GM21360 (cell line): ENCODE data around the gene DTNBP1.
"Not testable (repeated sequence)": the region's sequence is repeated elsewhere in the genome, so short reads cannot be mapped to it uniquely, and the experiment has no call there.

Experiments used
- ATAC-seq: cut with Tn5 transposase; IDR thresholded peaks from one replicate; pipeline ENCODE4 v1.9.1; 2021; ENCODE audit warnings: mild to moderate bottlenecking, moderate library complexity; ENCODE audit not compliant: unreplicated experiment

The DTNBP1 gene

DNA sequence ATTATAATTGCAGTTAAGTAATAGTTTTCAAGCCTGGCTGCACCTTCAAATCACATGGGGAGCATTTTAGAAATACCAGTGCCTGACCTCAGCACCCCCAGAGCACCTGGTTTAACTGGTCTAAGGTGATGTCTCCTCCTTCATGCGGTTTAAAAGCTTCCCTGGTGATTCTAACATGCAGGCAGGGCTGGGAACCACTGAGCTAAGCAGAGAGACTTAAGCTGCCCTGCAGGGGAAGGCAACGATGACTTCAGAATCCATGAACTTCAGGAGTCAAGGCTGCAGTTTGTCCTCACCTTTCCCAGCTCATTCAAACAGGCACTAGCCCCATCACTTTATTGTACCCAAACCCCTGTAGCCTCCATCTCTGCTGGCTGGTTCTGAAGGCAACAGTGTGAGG is 6.1 kb upstream of the DTNBP1 start:
- no peak for ATAC-seq

DNA sequence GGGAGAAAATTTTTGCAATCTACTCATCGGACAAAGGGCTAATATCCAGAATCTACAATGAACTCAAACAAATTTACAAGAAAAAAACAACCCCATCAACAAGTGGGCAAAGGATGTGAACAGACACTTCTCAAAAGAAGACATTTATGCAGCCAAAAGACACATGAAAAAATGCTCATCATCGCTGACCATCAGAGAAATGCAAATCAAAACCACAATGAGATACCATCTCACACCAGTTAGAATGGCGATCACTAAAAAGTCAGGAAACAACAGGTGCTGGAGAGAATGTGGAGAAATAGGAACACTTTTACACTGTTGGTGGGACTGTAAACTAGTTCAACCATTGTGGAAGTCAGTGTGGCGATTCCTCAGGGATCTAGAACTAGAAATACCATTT is 4.1 kb upstream of the DTNBP1 start:
- ATAC-seq: not testable (repeated sequence)

DNA sequence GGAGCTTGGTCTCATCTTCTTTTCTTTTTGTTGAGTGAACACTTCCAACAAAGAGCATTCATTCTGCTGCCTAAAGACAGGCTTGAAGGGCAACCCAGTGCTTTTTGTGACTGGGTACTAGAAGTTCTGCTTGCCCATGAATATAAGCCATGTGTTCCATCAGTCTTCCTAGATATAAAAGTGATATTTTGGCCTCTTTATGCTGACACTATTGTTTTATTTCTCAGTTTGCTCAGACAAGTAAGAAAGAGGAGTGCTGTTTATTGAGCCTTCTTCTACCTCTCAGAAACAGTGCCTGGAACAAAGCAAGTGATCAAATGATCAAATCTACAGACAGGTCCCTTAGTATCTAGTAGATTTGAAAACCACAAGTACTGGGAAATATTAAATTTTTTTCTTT is 2.4 kb upstream of the DTNBP1 start:
- ATAC-seq: no peak

DNA sequence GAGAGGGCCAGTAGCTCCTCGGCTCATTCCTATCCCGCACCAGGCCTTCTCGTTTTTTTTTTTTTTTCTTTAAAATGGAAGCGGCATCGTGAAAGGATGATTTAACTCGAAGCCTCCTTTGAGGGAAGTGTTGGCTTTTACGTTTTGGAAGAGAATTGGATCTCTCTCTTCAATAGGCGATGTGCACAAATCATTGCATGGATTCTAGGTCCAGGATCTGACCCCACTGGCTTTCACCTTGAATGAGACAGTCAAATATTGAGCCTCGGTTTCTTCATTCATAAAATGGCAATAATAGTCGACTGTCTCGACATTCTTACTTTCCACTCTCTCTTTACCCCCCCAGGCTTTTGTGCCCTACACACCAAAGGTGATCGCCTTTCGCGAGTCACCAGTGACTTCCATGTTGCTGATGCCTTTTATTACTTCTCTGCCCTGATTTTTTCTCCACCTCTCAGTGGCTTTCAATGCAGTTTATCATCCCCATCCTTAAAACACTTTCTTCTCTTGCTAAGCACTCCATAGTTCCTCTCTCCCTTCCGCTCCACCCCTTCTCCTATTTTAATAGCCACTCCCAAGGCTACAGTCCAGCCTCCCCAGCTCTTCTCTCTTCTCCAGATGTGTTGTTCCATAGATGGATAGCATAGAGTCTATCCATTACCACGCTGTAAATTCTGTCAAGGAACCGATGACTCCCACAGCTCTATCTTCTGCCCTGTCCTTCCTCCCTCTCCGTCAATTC is 473 bp upstream of the DTNBP1 start:
- no peak for ATAC-seq

DNA sequence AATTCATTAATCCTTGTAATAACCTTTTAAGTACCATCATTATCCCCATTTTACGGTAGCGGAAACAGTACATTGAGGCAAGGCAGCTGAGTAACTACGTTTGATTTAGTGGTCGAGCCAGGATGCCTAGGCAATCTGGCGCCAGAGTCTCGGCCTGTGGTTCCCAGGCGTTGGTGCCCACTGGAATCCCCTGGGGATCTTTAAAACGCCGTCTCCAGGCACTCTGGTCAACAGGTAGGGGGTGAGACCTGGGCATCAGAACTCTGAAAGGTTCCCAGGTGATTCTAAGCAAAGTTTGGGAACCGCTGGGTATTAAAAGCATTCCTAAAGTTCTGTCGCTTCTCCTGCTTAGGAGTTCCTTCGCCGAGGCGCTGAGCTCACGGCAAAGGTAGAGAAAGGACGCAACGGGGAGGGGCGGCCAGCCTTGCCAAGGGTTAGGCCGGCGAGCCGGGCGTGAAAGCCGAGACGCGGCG is 939 bp downstream of the DTNBP1 start:
- no peak for ATAC-seq

DNA sequence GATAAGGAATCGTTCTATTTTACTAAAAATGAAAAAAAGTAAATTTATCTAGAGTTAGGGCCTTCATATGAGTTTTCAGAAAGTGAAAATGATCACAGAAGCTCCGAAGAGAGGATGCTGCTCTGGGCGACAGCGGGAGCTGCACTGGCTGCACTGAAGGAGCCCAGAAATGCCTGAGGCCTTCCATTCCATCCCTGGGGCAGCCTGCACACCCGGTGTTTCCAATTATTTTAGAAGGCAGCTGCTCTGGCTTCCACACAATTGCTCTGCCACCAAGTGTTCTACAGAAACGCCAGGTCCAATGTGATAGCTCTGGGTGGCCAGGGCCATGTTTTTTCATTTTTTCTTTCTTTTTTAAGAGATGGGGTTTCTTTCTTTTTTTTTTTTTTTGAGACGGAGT is 3.6 kb downstream of the DTNBP1 start:
- ATAC-seq: no peak

DNA sequence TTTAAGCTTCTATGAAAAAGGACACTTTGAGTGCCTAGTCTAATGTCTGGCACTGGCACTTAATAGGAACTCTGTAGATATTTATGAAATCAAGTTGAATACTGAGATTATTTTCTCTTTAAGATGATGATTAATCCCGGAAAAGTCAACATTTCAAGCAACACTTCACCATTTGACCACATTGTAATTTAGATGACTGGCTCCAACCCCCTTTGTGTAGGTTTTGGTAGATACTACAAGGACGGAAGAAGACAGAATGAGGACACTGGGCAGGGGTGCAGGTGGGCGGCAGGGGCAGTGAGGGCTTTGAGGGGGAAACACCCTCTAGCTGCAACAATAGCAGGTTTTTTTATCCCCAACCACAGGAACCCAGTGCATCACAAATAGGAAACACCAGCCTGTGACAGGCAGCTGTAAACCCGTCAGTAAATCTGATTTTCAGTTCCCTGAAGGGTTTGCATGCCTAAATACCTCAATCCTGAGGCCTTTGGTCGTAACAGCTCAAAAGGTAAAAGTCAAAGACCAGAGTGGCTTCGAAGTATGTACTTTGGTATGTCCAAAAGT is 4.6 kb downstream of the DTNBP1 start:
- no peak for ATAC-seq

DNA sequence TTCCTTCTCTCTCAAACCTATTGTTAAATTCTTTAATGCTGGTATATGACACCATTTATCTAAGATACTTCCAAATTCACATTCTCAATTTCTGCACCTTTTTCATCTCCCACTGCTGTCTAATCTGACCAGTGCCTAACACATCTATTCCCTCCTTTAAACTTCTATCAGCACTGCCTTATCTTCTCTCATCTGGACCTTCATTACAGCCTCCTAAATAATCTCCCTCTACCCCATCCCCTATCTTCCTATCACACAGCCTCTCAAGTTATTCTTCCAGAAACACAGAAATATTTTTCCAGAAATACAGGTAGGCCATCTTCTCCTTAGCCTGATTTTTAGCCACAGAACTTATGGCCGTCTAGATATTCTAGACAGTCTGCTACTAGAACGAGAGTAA is 5.5 kb downstream of the DTNBP1 start:
- ATAC-seq: no peak

DNA sequence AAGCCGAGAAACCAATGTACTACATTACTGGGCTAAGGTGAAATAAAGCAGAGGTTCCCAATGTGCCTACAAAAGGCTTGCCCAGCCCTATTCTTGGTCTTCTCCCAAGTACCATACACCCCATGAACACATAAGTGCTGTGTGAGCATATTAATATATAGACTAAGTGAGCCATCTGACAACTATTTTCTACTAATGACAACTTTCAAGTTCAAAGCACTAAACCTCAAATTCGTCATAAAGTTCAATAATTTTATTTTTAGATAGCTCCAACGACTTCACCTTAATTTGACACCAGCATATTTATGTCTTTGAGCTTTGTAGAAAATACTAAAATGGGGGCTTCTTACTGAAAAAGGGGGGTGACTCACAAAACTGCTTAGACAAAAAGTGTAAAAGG is 6.7 kb downstream of the DTNBP1 start:
- no peak for ATAC-seq

DNA sequence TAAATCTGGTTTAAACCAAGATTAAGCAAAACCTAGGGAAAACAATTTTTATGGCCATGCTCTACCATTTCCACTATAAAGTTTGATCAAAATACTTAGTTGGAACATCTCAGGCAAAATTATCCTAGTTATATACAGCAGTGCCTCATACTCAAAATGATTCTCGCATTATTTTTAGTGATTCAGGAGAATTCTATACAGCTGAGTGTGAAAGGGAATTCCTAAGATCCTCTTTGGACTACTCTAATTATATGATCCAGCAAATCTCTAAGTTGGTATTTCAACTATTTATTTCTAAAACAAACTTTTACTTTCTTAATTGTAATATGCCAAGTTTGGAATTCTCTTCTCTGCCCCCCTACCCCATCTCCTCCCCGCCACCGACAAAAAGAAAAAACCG is 8.6 kb downstream of the DTNBP1 start:
- no peak for ATAC-seq

DNA sequence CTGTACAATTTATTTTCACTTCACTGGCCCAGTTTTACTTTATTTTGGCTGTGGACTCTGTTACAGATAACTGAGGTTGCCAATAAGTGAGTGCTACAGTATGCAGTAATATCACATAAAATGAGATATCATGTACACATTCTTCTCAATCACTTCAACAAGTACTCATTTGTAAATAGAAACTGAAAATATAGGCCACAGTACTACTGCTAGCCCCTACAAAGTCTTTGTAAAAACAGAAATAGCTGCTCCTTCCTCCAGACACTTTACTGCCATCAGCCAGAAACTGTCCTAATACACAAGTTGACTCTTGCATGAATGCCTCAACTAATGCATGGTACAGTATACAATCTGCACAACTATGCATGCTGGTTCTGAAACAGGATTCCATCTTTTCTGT is 9.2 kb downstream of the DTNBP1 start:
- peak; percentile 60 for ATAC-seq

DNA sequence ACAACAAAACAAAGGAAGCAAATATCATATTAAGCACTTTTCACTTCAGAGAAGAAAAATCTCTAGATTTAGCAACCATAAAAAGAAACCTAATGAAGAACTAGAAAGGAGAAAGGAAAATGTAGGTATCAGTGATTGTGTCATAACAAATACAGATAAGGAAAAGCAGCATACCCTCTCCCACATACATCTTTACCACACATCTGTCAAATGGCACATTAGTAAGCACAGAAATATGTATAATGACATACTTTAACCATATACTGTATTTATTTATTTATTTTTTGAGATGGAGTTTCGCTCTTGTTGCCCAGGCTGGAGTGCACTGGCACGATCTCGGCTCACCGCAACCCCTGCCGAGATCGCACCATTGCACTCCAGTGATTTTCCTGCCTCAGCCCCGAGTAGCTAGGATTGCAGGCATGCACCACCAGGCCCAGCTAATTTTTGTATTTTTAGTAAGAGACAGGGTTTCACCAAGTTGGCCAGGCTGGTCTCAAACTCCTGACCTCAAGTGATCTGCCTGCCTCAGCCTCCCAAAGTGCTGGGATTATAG is 12.7 kb downstream of the DTNBP1 start:
- not testable (repeated sequence) for ATAC-seq

DNA sequence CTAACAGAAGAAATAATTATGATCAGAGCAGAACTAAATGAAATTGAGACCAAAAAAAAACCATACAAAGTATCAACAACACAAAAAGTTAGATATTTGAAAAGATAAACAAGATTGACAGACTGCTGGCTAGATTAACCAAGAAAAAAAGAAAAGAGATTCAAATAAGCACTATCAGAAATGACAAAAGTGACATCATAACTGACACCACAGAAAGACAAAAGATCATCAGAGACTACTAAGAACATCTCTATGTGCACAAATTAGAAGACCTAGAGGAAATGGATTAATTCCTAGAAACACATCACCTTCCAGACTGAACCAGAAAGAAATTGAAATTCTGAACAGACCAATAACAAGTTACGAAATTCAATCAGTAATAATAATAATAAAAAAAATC is 17.9 kb downstream of the DTNBP1 start:
- no peak for ATAC-seq

DNA sequence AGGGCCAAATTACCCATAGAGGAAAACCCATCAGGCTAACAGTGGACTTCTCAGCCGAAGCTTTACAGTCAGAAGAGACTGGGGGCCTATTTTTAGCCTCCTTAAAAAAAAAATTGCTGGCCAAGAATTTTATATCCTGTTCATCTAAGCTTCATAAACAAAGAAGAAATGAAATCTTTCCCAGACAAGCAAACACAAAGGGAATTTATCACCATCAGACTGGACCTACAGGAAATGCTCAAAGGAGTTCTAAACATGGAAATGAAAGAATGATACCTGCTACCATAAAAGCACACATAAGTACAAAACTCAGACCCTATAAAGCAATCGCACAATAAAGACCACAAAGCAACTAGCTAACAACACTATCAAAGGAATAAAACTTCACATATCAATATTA is 19.3 kb downstream of the DTNBP1 start:
- no peak for ATAC-seq

DNA sequence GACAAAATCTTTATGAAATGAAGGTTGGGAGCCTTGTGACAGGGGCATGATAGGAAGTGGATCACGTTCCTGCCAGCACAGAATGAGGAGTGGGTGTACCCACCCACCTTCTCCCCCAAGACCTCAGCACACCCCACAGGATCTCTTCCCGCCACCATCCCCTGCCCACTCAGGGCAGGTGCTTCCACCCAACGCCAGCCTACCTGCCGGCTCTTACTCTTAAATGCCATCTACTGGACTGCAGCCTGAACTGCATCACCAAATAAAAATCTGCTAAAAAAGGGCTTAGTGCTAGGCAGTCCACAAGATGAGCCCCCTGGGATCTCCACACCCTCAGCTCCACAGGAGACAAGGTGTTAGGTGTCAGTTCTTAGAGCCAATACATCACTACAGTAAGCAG is 20.6 kb downstream of the DTNBP1 start:
- ATAC-seq: no peak

DNA sequence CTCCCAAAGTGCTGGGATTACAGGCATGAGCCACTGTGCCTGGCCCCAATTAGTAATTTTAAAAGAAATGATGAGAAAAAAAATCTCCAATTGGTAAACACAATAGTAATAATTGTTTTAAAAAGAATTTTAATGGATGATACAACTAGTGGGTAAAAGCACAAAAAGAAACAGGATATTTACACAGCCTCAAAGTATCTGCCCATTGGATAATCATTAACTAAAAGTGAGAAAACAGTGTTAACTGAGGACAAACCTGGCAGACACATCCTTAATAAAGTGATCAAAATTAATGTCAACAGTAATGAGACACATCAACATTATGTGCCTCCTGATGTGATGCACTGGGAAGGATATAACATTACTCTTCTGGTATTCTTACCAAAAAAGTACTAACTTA is 24.5 kb downstream of the DTNBP1 start:
- no peak for ATAC-seq

DNA sequence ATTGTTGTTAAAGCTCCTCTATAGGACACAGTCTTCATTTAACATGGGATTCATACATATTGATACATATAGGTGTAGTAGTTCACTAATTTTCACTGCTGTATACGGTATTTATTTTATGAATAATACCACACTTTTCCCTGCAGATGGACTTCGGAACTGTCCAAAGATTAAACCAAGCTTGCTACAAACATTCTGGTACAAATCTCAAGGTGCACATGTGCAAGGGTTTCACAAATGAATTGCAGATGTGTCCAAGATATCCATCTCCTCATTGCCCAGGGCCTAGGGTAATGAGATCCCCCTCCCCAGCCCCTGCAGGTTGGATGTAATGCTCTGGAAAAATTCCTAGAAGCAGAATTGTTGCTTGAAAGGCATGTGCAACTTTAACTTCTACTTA is 31.4 kb downstream of the DTNBP1 start:
- ATAC-seq: no peak

DNA sequence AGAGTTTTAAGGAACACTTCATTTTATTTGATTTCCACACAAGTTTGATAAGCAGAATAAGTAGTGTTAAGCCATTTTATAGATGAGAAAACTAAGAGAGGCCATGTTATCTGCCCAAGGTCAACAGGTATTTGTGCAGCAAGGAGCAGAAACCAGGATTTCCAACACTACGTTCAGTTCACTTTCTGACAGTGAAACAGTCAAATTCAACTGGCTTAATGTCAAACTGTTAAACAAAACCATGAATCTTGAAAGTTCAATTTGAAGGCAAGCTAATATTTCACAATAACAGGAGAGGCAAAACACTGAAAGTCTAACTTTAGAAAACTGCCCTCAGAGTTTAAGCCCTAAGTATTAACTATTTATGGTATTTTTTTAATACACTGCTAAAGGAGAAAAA is 32.6 kb downstream of the DTNBP1 start:
- no peak for ATAC-seq

DNA sequence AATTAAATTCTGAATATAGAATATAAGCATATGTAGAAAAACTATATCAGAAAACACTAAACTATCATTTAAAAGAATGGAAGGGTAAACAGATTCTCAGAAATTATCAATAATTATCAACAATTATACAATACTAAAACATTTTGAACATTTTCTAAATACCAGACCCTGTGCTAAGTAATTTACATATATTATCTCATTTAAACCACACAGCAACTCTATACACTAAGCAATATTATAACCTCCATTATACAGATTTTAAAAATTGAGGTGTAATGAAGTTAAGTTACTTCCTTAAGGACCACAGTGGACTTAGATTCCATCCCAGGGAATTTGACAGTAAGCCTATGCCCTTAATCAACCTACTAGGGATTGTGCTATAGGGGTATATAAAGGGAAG is 33.3 kb downstream of the DTNBP1 start:
- no peak for ATAC-seq

DNA sequence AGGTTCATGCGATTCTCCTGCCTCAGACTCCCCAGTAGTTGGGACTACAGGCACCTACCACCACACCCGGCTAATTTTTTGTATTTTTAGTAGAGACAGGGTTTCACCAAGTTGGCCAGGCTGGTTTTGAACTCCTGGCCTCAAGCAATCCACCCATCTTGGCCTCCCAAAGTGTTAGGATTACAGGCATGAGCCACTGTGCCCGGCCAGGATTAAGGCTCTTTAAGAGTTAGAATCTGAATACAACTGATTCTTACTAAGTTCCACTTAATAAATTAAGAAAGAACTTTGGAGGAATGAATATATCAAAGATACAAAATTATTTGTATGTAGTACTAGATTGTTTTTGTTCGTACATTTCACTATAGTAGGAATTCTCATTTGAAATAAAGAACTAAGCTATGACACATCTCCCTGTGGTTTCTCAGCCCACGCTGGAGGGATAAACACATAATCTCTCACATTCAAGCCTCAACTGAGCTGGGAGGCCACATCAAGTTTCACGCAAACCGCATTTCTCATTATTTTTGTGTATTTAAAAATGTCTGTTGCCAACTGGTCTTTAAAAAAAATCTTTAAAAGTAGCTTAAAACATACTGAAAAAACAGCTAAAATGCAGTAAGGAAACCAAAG is 34.2 kb downstream of the DTNBP1 start:
- ATAC-seq: no peak

DNA sequence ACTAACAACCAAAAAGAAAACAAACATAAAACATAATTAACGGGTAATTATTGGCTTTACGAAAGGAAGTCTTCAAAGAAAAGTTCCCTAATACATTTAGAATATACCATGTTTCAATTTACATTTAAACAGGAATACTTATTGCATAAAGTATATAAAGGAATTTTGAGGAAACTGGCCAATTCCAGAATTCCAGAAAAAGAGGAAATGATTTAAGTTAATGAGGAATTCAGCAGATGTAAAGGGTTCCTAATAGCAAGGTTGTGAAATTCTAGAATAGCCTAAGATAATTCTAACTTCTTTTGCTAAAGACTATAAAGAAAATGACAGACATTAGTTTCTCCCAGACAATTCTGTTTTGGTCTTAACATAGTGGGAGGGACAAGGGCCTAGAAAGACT is 35.0 kb downstream of the DTNBP1 start:
- ATAC-seq: no peak
